GM23338 (cell line): ENCODE results near the gene EZH1.
A peak's percentile ranks its signal among the peaks of the same experiment; 100 is the strongest.

ENCODE experiments used
- CREB1 ChIP-seq: fragments of 250-450 bp; sonication (Bioruptor Pico); IDR thresholded peaks from 2 replicates; pipeline ENCODE4 v1.5.0; 2020; ENCODE audit warnings: low read depth, mild to moderate bottlenecking, moderate library complexity
- EZH2 ChIP-seq: fragments of 200-600 bp; sonication (generic); IDR thresholded peaks from one replicate; pipeline ENCODE4 v1.8.0; 2017; ENCODE audit warnings: antibody characterized with exemption, mild to moderate bottlenecking, low read depth; ENCODE audit not compliant: unreplicated experiment
- EZH2phosphoT487 ChIP-seq: fragments of 200-600 bp; sonication (generic); IDR thresholded peaks from one replicate; pipeline ENCODE4 v1.8.1; 2018; ENCODE audit warnings: antibody characterized with exemption; ENCODE audit not compliant: unreplicated experiment
- JUNB ChIP-seq: IDR thresholded peaks from one replicate; pipeline ENCODE4 v1.6.1; 2016; ENCODE audit warnings: antibody characterized with exemption; ENCODE audit not compliant: unreplicated experiment
- NANOG ChIP-seq: IDR thresholded peaks from 2 replicates; pipeline ENCODE4 v1.6.1; 2016; ENCODE audit warnings: antibody characterized with exemption, borderline replicate concordance
- POLR2AphosphoS5 ChIP-seq: IDR thresholded peaks from 2 replicates; pipeline ENCODE4 v1.6.1; 2016; ENCODE audit warnings: antibody characterized with exemption, low read depth
- STAT1 ChIP-seq: IDR thresholded peaks from one replicate; pipeline ENCODE4 v1.6.1; 2016; ENCODE audit warnings: antibody characterized with exemption; ENCODE audit not compliant: unreplicated experiment
- ZNF331 ChIP-seq: fragments of 250-450 bp; sonication (Bioruptor Pico); IDR thresholded peaks from 2 replicates; pipeline ENCODE4 v1.5.0; 2020; ENCODE audit warnings: low read depth, mild to moderate bottlenecking, moderate library complexity
- TF ChIP-seq, protein P1 (sequence below), 2 experiments: fragments of 200-600 bp in 1 of 2; sonication (generic) in 1 of 2; conservative IDR thresholded peaks; 2 replicates each; pipeline versions ENCODE4 v1.5.1 to v1.6.1; 2016 to 2017; ENCODE audit warnings: antibody characterized with exemption in 2 of 2, low read depth in 2 of 2, mild to moderate bottlenecking in 2 of 2, moderate library complexity in 1 of 2

DNA sequence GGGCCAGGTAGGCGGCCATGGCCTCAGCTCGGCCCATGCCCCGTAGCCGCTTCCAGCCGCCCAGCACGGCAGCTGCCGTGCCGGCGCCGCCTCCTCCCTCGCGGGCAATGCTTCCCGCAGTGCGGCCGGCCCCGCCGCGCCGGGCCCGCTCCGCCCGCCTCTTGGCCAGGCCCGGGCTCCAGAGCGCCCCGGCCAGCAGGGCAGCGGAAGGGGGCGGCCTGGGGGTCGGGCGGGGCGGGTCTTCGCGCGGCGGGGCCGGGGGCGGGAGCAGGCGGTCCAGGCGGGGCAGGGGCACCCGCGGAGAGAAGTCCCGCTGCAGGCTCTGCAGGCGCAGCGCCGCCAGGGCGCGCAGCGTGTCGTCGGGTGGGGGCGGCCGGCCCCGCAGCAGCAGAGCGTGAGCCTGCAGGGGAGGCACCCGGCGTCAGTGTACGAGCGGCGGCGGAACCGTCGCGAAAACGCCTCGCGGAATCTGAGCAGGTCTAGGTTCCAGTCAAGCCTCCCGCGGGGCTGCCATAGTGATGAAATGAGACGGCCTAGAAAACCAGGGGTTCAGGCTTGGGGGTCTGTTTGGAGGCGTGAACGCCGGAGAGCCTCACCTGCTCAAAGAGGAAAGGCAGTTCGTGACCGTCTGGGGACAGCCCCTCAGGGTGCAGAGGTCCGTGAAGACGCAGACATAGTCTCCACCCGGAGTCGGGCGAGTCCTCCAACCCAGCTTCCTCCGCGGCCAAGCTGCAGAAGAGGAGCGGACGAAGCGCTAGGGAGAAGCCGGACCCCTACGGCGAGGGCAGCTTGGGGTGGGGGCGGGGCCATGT lies 74.7 kb downstream of the EZH1 start:
- TF ChIP-seq, protein P1, sequence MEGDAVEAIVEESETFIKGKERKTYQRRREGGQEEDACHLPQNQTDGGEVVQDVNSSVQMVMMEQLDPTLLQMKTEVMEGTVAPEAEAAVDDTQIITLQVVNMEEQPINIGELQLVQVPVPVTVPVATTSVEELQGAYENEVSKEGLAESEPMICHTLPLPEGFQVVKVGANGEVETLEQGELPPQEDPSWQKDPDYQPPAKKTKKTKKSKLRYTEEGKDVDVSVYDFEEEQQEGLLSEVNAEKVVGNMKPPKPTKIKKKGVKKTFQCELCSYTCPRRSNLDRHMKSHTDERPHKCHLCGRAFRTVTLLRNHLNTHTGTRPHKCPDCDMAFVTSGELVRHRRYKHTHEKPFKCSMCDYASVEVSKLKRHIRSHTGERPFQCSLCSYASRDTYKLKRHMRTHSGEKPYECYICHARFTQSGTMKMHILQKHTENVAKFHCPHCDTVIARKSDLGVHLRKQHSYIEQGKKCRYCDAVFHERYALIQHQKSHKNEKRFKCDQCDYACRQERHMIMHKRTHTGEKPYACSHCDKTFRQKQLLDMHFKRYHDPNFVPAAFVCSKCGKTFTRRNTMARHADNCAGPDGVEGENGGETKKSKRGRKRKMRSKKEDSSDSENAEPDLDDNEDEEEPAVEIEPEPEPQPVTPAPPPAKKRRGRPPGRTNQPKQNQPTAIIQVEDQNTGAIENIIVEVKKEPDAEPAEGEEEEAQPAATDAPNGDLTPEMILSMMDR (conservative IDR thresholded peaks at IDR 0.05; ENCODE audit: low read depth in 2 of 2): peak in 1 of 2 experiments; percentile 16; a peak in 1 of 4 replicates
- no peak for TF ChIP-seq STAT1
- TF ChIP-seq EZH2: no peak
- no peak; the same call in 1 of the 2 replicates for TF ChIP-seq POLR2AphosphoS5
- TF ChIP-seq ZNF331 (CRISPR knock-in tag): no peak
- TF ChIP-seq JUNB: no peak
- no peak for TF ChIP-seq NANOG
- TF ChIP-seq CREB1: no peak
- no peak for TF ChIP-seq EZH2phosphoT487
